GM12878 (cell line): Measurements from ENCODE around the gene PHGDH. TPM values are rescaled to one million over a fixed set of nuclear protein-coding genes. Genes with fewer than 3 reads are reported as not detected.

Experiments
- ATAC-seq: fragments of 200-7000 bp; cut with Tn5 transposase; 3 replicates; pipeline ENCODE4 v1.9.1; 2020; ENCODE audit warnings: mild to moderate bottlenecking, moderate library complexity
- BruUV-seq: library from RNA; stranded (reverse); fragments of 400-500 nt; replicated peaks from 2 replicates; lab custom pipeline; 2021; lab: Mats Ljungman, UMichigan
- CTCF ChIA-PET: fragments of 300-600 bp; sonication (Branson Sonifier 250); formaldehyde crosslinking; extraction: SDS; loops from one replicate; lab custom pipeline; 2021; ENCODE audit warnings: inconsistent platforms; lab: Yijun Ruan, JAX
- POLR2A ChIA-PET: fragments of 350-600 bp; formaldehyde crosslinking; extraction: SDS; loops from one replicate; lab custom pipeline; 2021; ENCODE audit warnings: inconsistent platforms; lab: Charles Lee
- RAD21 ChIA-PET: fragments of 300-600 bp; sonication (Branson Sonifier 250); formaldehyde crosslinking; loops from one replicate; lab custom pipeline; 2023; ENCODE audit warnings: antibody characterized with exemption; ENCODE audit not compliant: unreplicated experiment; lab: Charles Lee
- SMC1A ChIA-PET: fragments of 300-600 bp; sonication (Branson Sonifier 250); formaldehyde crosslinking; loops from one replicate; lab custom pipeline; 2023; ENCODE audit not compliant: unreplicated experiment, uncharacterized antibody; lab: Charles Lee
- DNase-seq: peaks from one replicate; pipeline ENCODE4 v3.0.0-alpha.2; 2011; ENCODE audit warnings: low read depth, low spot score
- FAIRE-seq: peaks from 3 replicates; lab custom pipeline; 2011; peaks lifted over from hg19 to GRCh38; lab: Jason Lieb, UNC
- H2AFZ ChIP-seq: 2 replicates; pipeline ENCODE4 v1.6.0; 2011; ENCODE audit warnings: low read depth, low read length, control low read depth; ENCODE audit not compliant: control insufficient read depth
- H3K27ac ChIP-seq: 2 replicates; pipeline ENCODE4 v1.5.1; 2011; ENCODE audit warnings: control low read depth; ENCODE audit not compliant: control insufficient read depth, insufficient read depth
- H3K27me3 ChIP-seq, 2 experiments: replicated peaks in 1 of 2; 2 replicates each; pipeline versions ENCODE4 v1.6.0 to v1.6.1; 2011; ENCODE audit warnings: low read length in 1 of 2; ENCODE audit not compliant: control insufficient read depth in 2 of 2, insufficient read depth in 2 of 2
- H3K36me3 ChIP-seq, 2 experiments: 2 replicates each; pipeline ENCODE4 v1.5.1; 2011; ENCODE audit warnings: low read length in 1 of 2; ENCODE audit not compliant: control insufficient read depth in 2 of 2, insufficient read depth in 2 of 2
- H3K4me1 ChIP-seq: 2 replicates; pipeline ENCODE4 v1.6.1; 2011; ENCODE audit warnings: mild to moderate bottlenecking, low read length, moderate library complexity, mixed read lengths; ENCODE audit not compliant: control insufficient read depth, insufficient read depth
- H3K4me2 ChIP-seq: 2 replicates; pipeline ENCODE4 v1.6.0; 2011; ENCODE audit warnings: control low read depth; ENCODE audit not compliant: control insufficient read depth, insufficient read depth
- H3K4me3 ChIP-seq: fragments of 200-600 bp; sonication (generic); 2 replicates; pipeline ENCODE4 v1.5.1; 2016
- H3K79me2 ChIP-seq: 2 replicates; pipeline ENCODE4 v1.6.0; 2011; ENCODE audit warnings: low read length; ENCODE audit not compliant: control insufficient read depth, insufficient read depth
- H3K9ac ChIP-seq: 2 replicates; pipeline ENCODE4 v1.8.0; 2011; ENCODE audit warnings: low read length, control low read depth, mixed read lengths; ENCODE audit not compliant: control insufficient read depth, insufficient read depth
- H3K9me3 ChIP-seq: replicated peaks from 3 replicates; pipeline ENCODE4 v1.5.1; 2011; ENCODE audit warnings: mild to moderate bottlenecking, low read length; ENCODE audit not compliant: control insufficient read depth, insufficient read depth
- H4K20me1 ChIP-seq: 2 replicates; pipeline ENCODE4 v1.6.0; 2011; ENCODE audit not compliant: control insufficient read depth, insufficient read depth
- BCLAF1 ChIP-seq: fragments of 450-650 bp; IDR thresholded peaks from 2 replicates; pipeline ENCODE4 v1.6.1; 2017; ENCODE audit warnings: antibody characterized with exemption, mild to moderate bottlenecking, moderate library complexity
- CEBPZ ChIP-seq: fragments of 150-350 bp; IDR thresholded peaks from 2 replicates; pipeline ENCODE4 v1.6.1; 2016; ENCODE audit warnings: low read depth, low read length
- ETV6 ChIP-seq, 2 experiments: fragments of 450-650 bp in 1 of 2; IDR thresholded peaks in 1 of 2; conservative IDR thresholded peaks in 1 of 2; 2 replicates each; pipeline ENCODE4 v1.6.1; 2014; ENCODE audit warnings: antibody characterized with exemption in 1 of 2, borderline replicate concordance in 1 of 2, low read depth in 1 of 2, mild to moderate bottlenecking in 1 of 2, moderate library complexity in 1 of 2
- NFYA ChIP-seq: IDR thresholded peaks from 2 replicates; pipeline ENCODE4 v1.6.1; 2011; ENCODE audit warnings: low read depth, mild to moderate bottlenecking, low read length, improper control_type of control experiment, borderline replicate concordance
- NR2C1 ChIP-seq: fragments of 450-650 bp; IDR thresholded peaks from 2 replicates; pipeline ENCODE4 v1.6.1; 2017; ENCODE audit warnings: antibody characterized with exemption, mild to moderate bottlenecking, moderate library complexity
- SIN3A ChIP-seq: IDR thresholded peaks from 2 replicates; pipeline ENCODE4 v1.6.1; 2012; ENCODE audit warnings: low read depth, low read length, improper control_type of control experiment
- SUPT20H ChIP-seq: IDR thresholded peaks from 2 replicates; pipeline ENCODE4 v1.6.1; 2011; ENCODE audit warnings: low read depth, mild to moderate bottlenecking, low read length, moderate library complexity, borderline replicate concordance; ENCODE audit not compliant: control insufficient read depth
- ZBTB40 ChIP-seq: fragments of 450-650 bp; IDR thresholded peaks from 2 replicates; pipeline ENCODE4 v1.6.1; 2016; ENCODE audit warnings: mild to moderate bottlenecking, moderate library complexity, borderline replicate concordance
- WGBS: methylation state at CpG from one replicate; pipeline ENCODE4 v1.1.6; 2016; ENCODE audit warnings: low lambda C conversion rate; ENCODE audit not compliant: insufficient replicate concordance, insufficient coverage; ENCODE audit errors: missing lambda C conversion rate; 5-methylcytosine and 5-hydroxymethylcytosine counted together
- in situ Hi-C: fragments of 300-500 bp; cut with MboI; formaldehyde crosslinking; loops from 9 replicates; pipeline ENCODE4 v1.14.3; 2018; ENCODE audit warnings: mixed read lengths
- intact Hi-C: fragments of 100-400 bp; cut with micrococcal nuclease; formaldehyde crosslinking; loops from one replicate; pipeline ENCODE4 v1.14.2; 2022; ENCODE audit not compliant: unreplicated experiment
- polyA plus RNA-seq, 11 experiments: library from polyadenylated mRNA; depleted of rRNA in 4 of 11; unstranded in 6 of 11; stranded (reverse) in 5 of 11; fragments of >200 nt; fragmentation: Nextera tagmentation in 4 of 11; fragmentation: Illumina TruSeq in 1 of 11; extraction: Ambion mirVana in 4 of 11; extraction: Trizol in 1 of 11; gene quantifications; 1 replicate in 1 of 11; 2 replicates in 10 of 11; pipeline versions ENCODE4 v1.2.1 to v1.2.3, GENCODE V29; 2011 to 2016; ENCODE audit warnings: inconsistent platforms in 2 of 11, missing spikeins in 2 of 11, low read depth in 1 of 11
- total RNA-seq, 4 experiments: library from RNA; depleted of rRNA in 3 of 4; stranded (reverse); fragments of >200 nt in 3 of 4; fragmentation: Illumina TruSeq in 1 of 4; extraction: Trizol in 1 of 4; gene quantifications; 2 replicates each; pipeline versions ENCODE4 v1.2.1 to v1.2.3, GENCODE V29; 2013 to 2021

Gene PHGDH
- total and polyA plus RNA-seq, 10 of the 15 experiments (the other 5 are each of a cell fraction or from before 2014, with no cell fraction given) = 3.9 to 47.8 (median 25.9) TPM

GRCh38 chr1:119667173-119667572 is 44.6 kb upstream of the PHGDH start (continued):
- no peak for TF ChIP-seq BCLAF1

- SMC1A ChIA-PET = interaction anchor here (5.0 kb wide), 1 partner anchor 10 kb away, joined by 53 read pairs; no protein-coding TSS in a partner anchor
- intact Hi-C loops (no loop called here), in situ Hi-C loops (loop anchor here (10.0 kb wide), 1 partner anchor 296 kb away; no protein-coding TSS in a partner anchor)
- no peaks in the 10 kb centered on the region for H3K4me1 ChIP-seq
- no peak for TF ChIP-seq ETV6 (conservative IDR thresholded peaks at IDR 0.05 in 1 of 2, IDR thresholded peaks at IDR 0.05 in 1 of 2; ENCODE audit: borderline replicate concordance in 1 of 2, low read depth in 1 of 2)
- TF ChIP-seq NFYA = no peak
- no peak for TF ChIP-seq SUPT20H
- TF ChIP-seq NR2C1 = no peak
- TF ChIP-seq CEBPZ = no peak
- no peak for TF ChIP-seq SIN3A
- TF ChIP-seq ZBTB40 = no peak
- ATAC-seq (no peak), FAIRE-seq (no peak), DNase-seq (no peak)
- no peaks in the 10 kb centered on the region for H4K20me1 ChIP-seq
- RAD21 ChIA-PET = interaction anchor here (1.0 to 2.5 kb wide), 2 partner anchors 11 to 54 kb away, joined by 3 to 13 read pairs; no protein-coding TSS in a partner anchor
- no peak overlapping the region for H3K27ac ChIP-seq
- no peak overlapping the region for H3K4me3 ChIP-seq
- no peak overlapping the region for H3K9ac ChIP-seq
- H3K27me3 ChIP-seq = no peaks in the 10 kb centered on the region
- 50% methylated on average over 2 of the region's 2 CpGs for WGBS
- BruUV-seq = no TSS peak
- H3K9me3 ChIP-seq = no peaks in the 10 kb centered on the region
- no peak overlapping the region for H3K4me2 ChIP-seq
- POLR2A ChIA-PET = no interaction called here
- CTCF ChIA-PET = interaction anchor here (0.9 to 16.0 kb wide), 2 partner anchors 9 to 56 kb away, joined by 3 to 446 read pairs; no protein-coding TSS in a partner anchor
- H2AFZ ChIP-seq = no peak overlapping the region
- H3K36me3 ChIP-seq = no peaks in the 10 kb centered on the region
- no peaks in the 10 kb centered on the region for H3K79me2 ChIP-seq
These were observed 40.8 kb upstream of the PHGDH start for GRCh38 chr1:119670898-119671297.
